Stimulated activated CD4-positive, alpha-beta T cell treated with anti-CD3 and anti-CD28 coated beads, Interleukin-2, amount 100 ng/mL, for 24 hours (primary cell): Measurements from ENCODE around the gene RAB43.
"Not testable (repeated sequence)": the region's sequence is repeated elsewhere in the genome, so short reads cannot be mapped to it uniquely, and the experiment has no call there.

Experiments
- DNase-seq, 2 donors: peaks; one replicate each; pipeline ENCODE4 v3.0.0-alpha.2; 2020

The RAB43 gene

DNA sequence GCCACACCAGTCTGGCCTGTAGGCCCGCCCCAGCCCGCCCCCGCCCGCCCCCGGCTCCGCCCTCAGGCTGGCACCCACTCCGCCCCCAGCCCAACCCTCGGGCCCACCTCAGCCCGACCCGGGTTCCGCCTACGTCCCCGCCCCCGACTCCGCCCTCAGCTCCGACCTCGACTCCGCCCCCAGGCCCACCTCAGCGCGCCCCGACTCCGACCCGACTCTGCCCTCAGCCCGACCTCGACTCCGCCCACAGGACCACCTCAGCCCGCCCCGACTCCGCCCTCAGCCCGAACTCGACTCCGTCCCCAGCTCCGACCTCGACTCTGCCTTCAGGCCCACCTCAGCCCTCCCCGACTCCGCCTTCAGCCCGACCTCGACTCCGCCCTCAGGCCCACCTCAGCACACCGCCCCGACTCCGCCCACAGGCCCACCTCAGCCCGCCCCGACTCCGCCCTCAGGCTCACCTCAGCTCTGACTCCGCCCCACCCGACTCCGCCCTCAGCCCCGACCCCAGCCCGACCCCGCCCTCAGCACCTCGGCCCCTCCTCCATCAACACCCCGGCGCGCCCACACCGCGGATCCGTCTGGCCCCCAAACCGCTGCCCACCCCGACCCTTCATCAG is at the start of gene RAB43:
TSS of gene RAB43 (minus strand) at position 13 of the 620 bp plus-strand sequence. CDS start 315 bp downstream, outside the sequence.
- peak; percentile 78 to 87 for DNase-seq

GRCh38 chr3:129166579-129167332 is 45.2 kb upstream of the RAB43 start:
- no peak for DNase-seq

GRCh38 chr3:129165594-129165993 is 44.0 kb upstream of the RAB43 start:
- DNase-seq = not testable (repeated sequence)

DNA sequence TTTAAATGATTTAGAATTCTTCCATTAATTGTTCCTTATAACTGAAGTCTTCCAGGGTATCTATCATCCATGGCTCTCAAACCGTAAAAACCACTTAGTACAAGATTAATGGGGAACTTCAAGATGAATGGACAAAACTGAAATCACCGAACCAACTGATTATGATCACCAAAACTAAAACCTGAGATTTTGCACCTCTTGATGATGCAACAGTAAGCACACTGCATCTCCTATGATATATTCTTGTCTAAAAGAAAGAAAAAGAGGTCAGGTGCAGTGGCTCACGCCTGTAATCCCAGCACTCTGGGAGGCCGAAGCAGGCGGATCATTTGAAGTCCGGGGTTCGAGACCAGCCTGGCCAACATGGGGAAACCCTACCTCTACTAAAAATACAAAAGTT is 42.9 kb upstream of the RAB43 start:
- no peak for DNase-seq

- DNase-seq = no peak
Measured at GRCh38 chr3:129162729-129163579, 41.4 kb upstream of the RAB43 start.

DNA sequence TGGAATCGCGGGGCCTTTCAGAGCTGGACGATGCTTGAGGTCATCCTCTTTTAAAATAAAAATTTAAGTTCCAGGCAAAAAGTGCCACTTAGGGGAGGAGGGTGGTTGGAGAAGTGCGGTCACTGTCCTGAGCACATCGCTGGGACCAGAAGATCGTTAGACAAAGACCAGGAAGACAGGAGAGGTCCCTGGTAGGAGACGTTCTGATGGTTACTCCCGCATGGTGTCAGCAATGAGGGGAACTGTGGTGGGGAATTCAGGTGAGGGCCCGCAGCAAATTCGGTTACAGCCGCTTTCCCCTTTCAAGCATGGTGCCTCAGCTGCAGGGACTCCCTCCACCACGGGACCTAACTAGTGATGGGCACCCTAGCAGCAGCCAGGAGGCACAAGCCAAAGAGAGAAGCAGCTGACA is 40.3 kb upstream of the RAB43 start:
- peak; percentile 41 to 43 for DNase-seq

DNA sequence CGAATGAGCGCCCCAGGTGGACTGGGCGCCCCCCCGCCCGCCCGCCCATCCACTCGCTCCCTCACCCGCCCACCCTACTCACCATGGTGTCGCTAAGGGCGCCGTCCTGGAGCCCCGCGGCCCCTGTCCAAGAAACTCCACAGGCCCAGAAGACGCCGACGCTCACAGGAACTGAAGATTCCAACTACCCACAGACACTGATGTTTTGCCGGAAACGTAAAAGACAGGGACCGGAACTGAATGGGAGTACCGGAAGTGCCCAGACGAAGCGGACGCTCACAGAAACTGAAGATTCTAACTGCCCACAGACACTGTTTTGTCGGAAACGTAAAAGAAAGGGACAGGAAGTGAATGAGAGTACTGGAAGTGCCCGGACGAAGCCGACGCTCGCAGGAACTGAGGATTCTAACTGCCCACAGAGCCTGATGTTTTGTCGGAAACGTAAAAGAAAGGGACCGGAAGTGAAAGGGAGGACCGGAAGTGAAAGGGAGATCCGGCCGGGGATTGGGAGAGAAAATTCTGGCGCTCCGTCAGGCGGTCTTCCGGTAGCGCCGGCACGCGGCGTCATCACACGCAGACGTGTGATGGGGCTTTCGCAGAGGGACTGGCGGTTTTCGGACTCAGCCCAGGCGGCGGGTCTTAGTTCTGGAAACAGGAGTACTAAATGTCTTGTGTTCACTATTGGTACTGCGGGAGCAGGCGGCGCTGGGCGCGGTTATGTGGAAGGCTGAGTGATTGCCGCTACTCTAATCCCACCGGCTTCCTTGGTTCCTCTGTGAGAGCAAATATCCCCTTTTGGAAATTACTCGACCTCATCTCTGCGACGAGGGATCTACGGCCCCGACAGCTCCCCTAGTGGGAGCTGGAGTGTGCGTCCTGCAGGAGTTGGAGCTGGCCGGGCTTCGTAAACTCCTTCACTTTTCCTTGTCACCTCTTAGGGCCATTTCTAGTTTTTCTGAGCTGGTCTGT is 39.6 kb upstream of the RAB43 start, which contains the start of gene ISY1:
TSS of gene ISY1 (minus strand) at position 173 of the 969 bp plus-strand sequence. CDS start at position 85, 88 bp downstream.
- peak; percentile 85 to 86 for DNase-seq

- DNase-seq = no peak
Measured at GRCh38 chr3:129144786-129145185, 23.2 kb upstream of the RAB43 start.

DNA sequence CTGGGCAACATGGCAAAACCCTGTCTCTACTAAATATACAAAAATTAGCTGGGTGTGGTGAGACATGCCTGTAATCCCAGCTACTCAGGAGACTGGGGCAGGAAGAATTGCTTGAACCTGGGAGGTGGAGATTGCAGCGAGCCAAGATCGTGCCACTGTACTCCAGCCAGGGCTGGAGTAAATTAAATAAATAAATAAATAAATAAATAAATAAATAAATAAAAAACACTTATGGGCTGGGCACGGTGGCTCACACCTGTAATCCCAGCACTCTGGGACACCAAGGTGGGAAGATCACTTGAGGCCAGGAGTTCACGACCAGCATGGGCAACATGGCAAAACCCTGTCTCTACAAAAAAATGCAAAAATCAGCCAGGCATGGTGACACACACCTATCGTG is 19.4 kb upstream of the RAB43 start:
- DNase-seq = not testable (repeated sequence)

DNA sequence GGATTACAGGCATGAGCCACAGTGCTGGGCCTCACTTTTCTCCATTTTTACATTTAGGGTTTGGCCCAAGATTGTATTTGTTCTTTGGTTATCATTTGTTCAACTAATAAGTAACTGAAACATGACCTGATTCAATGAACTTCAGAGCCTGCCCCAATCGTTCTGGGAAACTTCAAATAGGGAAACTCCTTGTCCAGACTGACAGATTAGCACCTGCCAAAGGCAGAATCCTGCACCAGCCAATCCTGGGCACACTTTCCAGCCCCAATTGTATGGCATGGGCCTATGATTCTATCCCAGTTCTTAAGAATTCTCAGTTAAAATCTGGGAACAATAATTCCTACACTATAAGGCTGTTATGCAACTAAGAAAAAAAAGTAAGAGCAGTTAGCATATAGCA is 18.3 kb upstream of the RAB43 start:
- DNase-seq = no peak

- DNase-seq = not testable (repeated sequence)
Measured at GRCh38 chr3:129136275-129136674, 14.7 kb upstream of the RAB43 start.

GRCh38 chr3:129132097-129132866 is 10.7 kb upstream of the RAB43 start:
- DNase-seq = no peak

DNA sequence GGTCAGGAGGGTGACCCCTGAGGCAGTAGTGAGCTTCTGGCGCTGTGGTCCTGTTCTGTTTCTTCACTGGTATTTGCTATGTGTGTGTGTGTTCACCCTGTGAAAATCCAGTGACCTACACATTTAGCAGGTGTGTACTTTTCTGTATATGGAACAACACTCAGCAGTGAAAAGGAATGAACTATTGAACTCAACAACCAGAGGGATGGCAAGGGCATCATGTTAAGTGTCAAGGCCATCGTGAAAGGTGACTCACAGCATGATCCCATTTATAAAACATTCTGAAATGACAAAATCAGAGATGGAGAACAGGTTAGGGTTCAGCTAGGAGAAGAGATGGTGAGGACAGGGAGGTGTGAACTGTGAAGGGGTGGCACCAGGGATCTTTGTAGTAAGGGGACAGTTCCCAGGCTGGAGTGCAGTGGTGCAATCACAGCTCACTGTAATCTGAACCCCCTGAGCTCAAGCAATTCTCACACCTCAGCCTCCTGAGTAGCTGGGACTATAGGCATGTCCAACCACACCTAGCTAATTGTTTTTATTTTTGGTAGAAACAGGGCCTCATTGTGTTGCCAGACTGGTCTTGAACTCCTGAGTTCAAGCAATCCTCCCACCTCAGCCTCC is 10.0 kb upstream of the RAB43 start:
- no peak for DNase-seq

GRCh38 chr3:129130291-129130813 is 8.7 kb upstream of the RAB43 start:
- no peak for DNase-seq

DNA sequence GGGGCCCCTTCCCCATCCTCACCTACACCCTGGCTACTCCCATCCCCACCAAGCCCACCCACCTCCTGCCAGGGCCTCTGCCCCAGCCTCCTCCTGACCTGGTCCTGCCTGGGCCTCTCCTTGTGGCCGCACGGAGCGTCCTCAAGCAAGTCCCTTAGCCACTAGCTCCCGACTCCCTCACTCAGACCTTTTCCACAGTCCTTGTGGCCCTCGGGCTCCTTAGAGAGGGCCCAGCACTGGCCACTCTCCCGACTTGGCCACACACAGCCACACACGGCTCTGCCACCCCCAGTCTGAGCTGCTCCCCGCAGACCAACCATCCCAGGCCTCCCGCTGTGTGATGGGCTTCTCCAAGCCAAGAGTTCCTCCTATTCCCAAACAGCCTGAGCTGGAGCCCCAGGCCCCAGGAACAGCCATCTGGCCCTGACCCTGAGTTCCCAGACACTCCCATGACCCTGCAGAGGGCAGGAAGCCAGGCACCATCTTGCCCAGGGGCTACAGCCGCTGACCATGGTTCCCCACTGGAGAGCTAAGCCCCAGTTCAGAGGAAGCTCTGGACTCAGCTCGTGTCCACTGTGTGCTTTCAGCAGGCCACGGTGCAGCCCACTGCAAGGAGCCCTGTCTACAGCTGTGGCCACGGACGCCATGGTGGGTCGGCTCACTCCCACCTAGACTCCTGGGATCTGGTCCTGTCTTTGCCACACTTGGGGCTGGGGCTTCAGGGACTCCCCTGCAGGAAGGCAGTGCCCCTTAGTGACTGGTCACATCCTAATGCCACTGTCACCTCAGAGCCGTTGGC is 7.0 kb upstream of the RAB43 start:
- DNase-seq = no peak

DNA sequence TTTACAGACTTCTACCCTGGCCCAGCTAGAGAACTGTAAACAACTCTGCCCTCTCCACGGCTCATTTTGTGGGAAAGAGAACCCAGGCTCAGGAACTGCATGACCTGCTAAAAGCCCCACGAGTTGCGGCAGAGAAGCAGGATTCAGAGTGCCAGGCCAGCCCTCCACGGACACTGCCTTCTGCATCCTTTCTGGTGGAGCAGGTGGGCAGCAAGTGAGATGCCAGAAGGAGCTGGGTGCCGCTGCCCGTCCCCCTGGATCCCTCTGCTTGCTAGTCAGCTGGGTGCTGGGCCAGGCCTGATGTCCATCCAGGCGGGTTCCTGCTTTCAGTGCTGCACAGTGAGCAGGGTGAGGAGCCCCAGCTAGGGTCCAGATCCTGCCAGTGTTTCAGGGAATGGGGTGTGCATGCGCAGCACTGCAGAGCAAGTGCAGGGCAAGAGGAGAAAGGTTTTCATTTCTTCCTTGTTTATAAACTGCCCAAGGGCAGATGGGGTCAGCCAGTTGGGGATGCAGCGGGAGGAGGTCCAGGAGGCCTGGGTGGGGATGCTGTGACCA is 5.2 kb upstream of the RAB43 start:
- no peak for DNase-seq

DNA sequence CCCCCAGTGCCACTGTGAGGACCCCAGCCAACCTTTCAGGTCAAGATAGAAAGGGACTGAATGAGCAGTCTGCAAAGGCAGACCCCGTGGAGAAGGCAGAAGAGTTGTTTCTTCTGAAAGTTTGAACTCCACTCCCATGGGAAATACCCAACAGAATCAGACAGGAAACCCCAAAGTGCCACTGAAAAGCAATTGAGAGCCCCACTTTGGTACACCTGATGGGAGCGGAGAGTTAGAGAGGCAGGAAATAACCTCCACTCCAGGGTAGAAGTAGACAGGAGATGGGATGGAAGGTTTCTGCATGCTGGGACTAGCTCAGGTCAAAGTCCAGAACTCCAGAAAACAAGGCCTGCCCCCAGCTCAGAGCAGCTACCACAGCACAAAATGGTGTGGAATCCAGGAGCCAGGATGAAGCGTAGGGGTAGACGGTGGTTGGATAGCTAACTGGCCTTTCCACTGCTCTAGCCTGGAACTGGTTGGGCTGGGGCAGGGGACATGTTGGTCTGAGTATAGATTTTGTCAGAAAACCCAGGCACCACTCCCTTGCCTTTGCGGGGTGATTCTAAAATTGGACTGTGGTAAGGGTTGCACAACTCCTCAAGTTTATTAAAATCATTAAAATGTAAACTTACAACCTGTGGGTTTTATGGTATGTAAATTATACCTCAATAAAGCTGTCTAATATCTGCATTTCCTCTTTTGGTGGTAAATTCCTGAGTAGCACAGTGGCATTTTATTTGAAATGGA is 1.9 kb upstream of the RAB43 start:
- no peak for DNase-seq

DNA sequence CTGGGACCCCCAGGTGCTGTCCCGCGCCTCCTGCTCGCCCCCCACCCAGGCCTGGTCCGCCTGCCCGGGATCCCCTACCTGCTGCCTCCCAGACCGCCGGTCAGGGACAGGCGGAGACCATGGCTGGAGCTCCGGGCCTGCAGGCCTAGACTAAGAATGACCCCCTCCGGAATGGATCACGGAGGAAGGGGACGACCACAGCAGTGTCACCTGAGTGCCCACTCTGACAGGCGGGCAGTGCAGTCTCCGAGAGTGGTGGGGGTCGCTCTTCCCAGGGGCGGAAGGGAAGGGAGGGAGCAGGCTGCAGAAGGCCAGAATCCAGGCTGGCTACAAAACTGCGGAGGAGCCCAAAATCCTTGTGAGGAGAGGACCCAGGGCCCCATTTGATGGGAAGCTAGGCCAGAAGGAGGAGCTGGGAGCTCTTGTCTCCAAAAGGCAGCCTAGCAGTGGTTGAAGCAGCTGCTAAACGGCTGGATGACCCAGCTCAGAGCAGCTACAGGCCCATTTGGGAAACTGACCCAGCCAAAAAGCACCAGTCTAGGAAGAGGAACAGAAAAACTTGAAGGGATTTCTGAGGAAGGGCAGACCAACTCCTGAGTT is 908 bp upstream of the RAB43 start:
- DNase-seq = no peak
